K562 (cell line): ENCODE results near the gene MSS51. TPM values are rescaled to one million over a fixed set of nuclear protein-coding genes. Genes with fewer than 3 reads are reported as not detected.

Experiments used
- HOMEZ ChIP-seq: fragments of 250-450 bp; sonication (Bioruptor Pico); IDR thresholded peaks from 2 replicates; pipeline ENCODE4 v1.4.0; 2020; ENCODE audit warnings: mild to moderate bottlenecking, moderate library complexity
- KLF6 ChIP-seq: fragments of 250-450 bp; sonication (Bioruptor Pico); IDR thresholded peaks from 2 replicates; pipeline ENCODE4 v1.4.0; 2020; ENCODE audit warnings: mild to moderate bottlenecking, moderate library complexity, borderline replicate concordance
- MEIS2 ChIP-seq: fragments of 450-650 bp; IDR thresholded peaks from 2 replicates; pipeline ENCODE4 v1.6.1; 2014; ENCODE audit warnings: mild to moderate bottlenecking; ENCODE audit not compliant: partially characterized antibody
- SMAD1 ChIP-seq: fragments of 150-350 bp; IDR thresholded peaks from 2 replicates; pipeline ENCODE4 v1.6.1; 2014; ENCODE audit warnings: low read length, low read depth; ENCODE audit not compliant: partially characterized antibody
- ZNF583 ChIP-seq: fragments of 250-450 bp; sonication (Bioruptor Pico); IDR thresholded peaks from 2 replicates; pipeline ENCODE4 v1.4.0; 2020
- polyA plus RNA-seq, 8 experiments: library from polyadenylated mRNA; depleted of rRNA in 4 of 8; stranded (reverse) in 5 of 8; unstranded in 3 of 8; fragments of >200 nt; fragmentation: Nextera tagmentation in 2 of 8; fragmentation: Illumina TruSeq in 1 of 8; extraction: Ambion mirVana in 2 of 8; extraction: Trizol in 1 of 8; gene quantifications; 2 replicates each; pipeline versions ENCODE4 v1.2.1 to v1.2.3, GENCODE V29; 2011 to 2014; ENCODE audit warnings: inconsistent platforms in 1 of 8, missing spikeins in 1 of 8
- total RNA-seq, 7 experiments: library from RNA; depleted of rRNA in 6 of 7; stranded (reverse); fragments of >200 nt in 6 of 7; fragmentation: Illumina TruSeq in 2 of 7; extraction: Trizol in 2 of 7; gene quantifications; 2 replicates each; pipeline versions ENCODE4 v1.2.1 to v1.2.3, GENCODE V29; 2011 to 2021; ENCODE audit warnings: low replicate concordance in 1 of 7
- TF ChIP-seq, protein P1 (sequence below), 2 experiments: IDR thresholded peaks in 1 of 2; conservative IDR thresholded peaks in 1 of 2; 2 replicates each; pipeline ENCODE4 v1.6.1; 2016; ENCODE audit warnings: low read depth in 2 of 2, mild to moderate bottlenecking in 1 of 2, missing compliant biosample characterization in 1 of 2, missing genetic modification characterization in 1 of 2, moderate library complexity in 1 of 2
- TF ChIP-seq, protein P2 (sequence below): fragments of 250-450 bp; sonication (Bioruptor Pico); IDR thresholded peaks from 2 replicates; pipeline ENCODE4 v1.9.0; 2021; ENCODE audit warnings: mild to moderate bottlenecking, inconsistent platforms

The MSS51 gene
- total and polyA plus RNA-seq, 9 of the 15 experiments (the other 6 are each of a cell fraction or from before 2014, with no cell fraction given): 0.28 to 1.8 (median 1.2) TPM

DNA sequence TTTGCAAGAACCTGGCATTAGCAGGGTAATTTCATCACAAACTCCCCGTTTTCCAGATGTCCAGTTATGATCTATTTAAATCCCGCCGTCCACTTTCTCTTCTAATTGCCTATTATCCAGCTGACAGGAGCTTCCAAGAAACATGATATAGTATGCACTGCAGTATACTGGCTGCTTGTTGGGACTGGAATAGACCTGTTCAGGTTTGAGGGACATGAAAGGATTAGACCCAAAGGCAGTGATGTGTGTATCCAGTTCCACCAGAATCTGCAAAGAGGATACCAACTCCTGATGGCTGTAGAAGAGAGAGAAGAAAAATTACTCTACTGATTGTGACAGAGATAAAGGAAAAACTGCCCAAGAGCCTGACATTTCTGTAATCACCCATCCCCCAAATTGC lies 8.9 kb downstream of the MSS51 start (continued):
- TF ChIP-seq, protein P1, sequence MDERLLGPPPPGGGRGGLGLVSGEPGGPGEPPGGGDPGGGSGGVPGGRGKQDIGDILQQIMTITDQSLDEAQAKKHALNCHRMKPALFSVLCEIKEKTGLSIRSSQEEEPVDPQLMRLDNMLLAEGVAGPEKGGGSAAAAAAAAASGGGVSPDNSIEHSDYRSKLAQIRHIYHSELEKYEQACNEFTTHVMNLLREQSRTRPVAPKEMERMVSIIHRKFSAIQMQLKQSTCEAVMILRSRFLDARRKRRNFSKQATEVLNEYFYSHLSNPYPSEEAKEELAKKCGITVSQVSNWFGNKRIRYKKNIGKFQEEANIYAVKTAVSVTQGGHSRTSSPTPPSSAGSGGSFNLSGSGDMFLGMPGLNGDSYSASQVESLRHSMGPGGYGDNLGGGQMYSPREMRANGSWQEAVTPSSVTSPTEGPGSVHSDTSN (CRISPR knock-in tag; IDR thresholded peaks at IDR 0.05; ENCODE audit: low read depth): no peak
- TF ChIP-seq, protein P1 (tag; conservative IDR thresholded peaks at IDR 0.05; ENCODE audit: low read depth): peak; percentile 47; the same call in 1 of the 2 replicates
- TF ChIP-seq SMAD1 (no peak), KLF6 (CRISPR knock-in tag) (no peak), ZNF583 (CRISPR knock-in tag) (peak; percentile 28; the same call in 1 of the 2 replicates), HOMEZ (no peak), MEIS2 (peak; percentile 37)
- TF ChIP-seq, protein P2, sequence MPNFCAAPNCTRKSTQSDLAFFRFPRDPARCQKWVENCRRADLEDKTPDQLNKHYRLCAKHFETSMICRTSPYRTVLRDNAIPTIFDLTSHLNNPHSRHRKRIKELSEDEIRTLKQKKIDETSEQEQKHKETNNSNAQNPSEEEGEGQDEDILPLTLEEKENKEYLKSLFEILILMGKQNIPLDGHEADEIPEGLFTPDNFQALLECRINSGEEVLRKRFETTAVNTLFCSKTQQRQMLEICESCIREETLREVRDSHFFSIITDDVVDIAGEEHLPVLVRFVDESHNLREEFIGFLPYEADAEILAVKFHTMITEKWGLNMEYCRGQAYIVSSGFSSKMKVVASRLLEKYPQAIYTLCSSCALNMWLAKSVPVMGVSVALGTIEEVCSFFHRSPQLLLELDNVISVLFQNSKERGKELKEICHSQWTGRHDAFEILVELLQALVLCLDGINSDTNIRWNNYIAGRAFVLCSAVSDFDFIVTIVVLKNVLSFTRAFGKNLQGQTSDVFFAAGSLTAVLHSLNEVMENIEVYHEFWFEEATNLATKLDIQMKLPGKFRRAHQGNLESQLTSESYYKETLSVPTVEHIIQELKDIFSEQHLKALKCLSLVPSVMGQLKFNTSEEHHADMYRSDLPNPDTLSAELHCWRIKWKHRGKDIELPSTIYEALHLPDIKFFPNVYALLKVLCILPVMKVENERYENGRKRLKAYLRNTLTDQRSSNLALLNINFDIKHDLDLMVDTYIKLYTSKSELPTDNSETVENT (CRISPR knock-in tag): no peak
